HL-60 (cell line): ENCODE results near the gene RPL37.
"Not testable (repeated sequence)": the region's sequence is repeated elsewhere in the genome, so short reads cannot be mapped to it uniquely, and the experiment has no call there.

ENCODE experiments used
- DNase-seq, 2 experiments: peaks; one replicate each; pipeline ENCODE4 v3.0.0-alpha.2; 2010 to 2020; ENCODE audit warnings: low read depth in 1 of 2, low spot score in 1 of 2
- H3K27ac ChIP-seq: fragments of 250-450 bp; sonication (Bioruptor Pico); replicated peaks from 2 replicates; pipeline ENCODE4 v1.5.1; 2020; ENCODE audit warnings: mild to moderate bottlenecking, moderate library complexity
- H3K27me3 ChIP-seq: fragments of 250-450 bp; sonication (Bioruptor Pico); 2 replicates; pipeline ENCODE4 v1.5.1; 2021; ENCODE audit warnings: mild to moderate bottlenecking, moderate library complexity; ENCODE audit not compliant: insufficient read depth, poor library complexity, severe bottlenecking
- H3K4me3 ChIP-seq: replicated peaks from 2 replicates; pipeline ENCODE4 v1.5.1; 2011; ENCODE audit warnings: mild to moderate bottlenecking, control low read depth, low read length; ENCODE audit not compliant: insufficient read depth
- CTCF ChIP-seq: IDR thresholded peaks from one replicate; pipeline ENCODE4 v1.5.1; 2011; ENCODE audit warnings: low read length, control low read depth, inconsistent platforms; ENCODE audit not compliant: insufficient read depth
- GABPA ChIP-seq: IDR thresholded peaks from 2 replicates; pipeline ENCODE4 v1.6.1; 2012; ENCODE audit warnings: low read depth
- POLR2AphosphoS5 ChIP-seq: IDR thresholded peaks from 2 replicates; pipeline ENCODE4 v1.6.1; 2012; ENCODE audit warnings: low read depth
- SPI1 ChIP-seq: IDR thresholded peaks from 2 replicates; pipeline ENCODE4 v1.6.1; 2012; ENCODE audit warnings: low read depth, mild to moderate bottlenecking, borderline replicate concordance
- long read RNA-seq: library from polyadenylated mRNA; unstranded; transcript quantifications from one replicate; pipeline ENCODE4 v2.0.0, GENCODE V29; 2020
- TF ChIP-seq, protein P1 (sequence below): IDR thresholded peaks from 2 replicates; pipeline ENCODE4 v1.6.1; 2012; ENCODE audit warnings: low read depth; ENCODE audit not compliant: insufficient replicate concordance

Gene RPL37
- long read RNA-seq, full-length matches to known transcripts, result 193 of 343 reads
- long read RNA-seq, partial matches to known transcripts, result 22 of 343 reads
- long read RNA-seq, other reads (novel, unspliced or antisense), result 128 of 343 reads

DNA sequence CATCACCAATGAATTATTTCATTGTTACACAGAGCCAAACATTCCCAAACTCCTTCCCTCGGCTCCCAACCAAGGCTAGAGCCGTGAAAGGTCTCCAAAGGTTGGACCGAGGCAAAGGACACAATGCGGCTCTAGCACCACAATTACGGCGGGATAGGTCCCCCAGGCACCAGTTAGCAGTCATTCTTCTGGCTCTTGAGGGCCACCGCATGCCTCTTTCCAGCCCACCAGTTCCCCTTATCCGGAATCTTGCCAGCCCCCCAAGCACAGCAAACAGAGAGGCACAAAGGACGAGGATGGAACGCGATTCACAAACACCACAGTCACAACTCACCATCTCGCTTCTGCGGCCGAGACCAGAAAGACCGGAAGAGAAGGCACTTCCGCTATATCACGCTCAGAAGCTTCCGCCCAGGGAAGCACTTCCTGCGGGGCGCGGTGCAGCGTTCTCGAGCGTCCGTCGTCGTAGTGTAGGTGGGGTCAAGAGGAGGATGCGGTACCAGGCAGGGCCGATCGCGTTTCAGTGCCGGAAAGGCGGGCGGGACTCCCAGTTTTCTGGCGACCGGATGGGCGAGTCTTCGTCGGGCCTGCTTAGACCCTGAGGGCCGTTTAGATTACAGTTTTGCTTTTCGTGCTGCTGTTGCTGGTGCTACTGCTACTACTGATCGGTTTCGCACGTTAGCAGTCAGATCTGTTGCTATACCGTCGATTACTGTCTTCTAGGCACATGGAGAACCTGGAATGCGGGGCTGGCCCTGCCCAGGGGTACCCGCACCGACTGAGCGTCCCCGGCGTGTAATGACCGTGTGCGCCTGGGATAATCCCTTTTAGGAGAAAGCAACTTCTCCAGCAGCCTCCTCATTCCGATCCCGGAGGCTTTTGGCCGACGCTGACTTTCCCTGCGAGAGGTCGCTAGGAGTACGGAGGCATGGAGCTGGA is at the start of gene RPL37:
RPL37 (minus strand) TSS at position 374 of the 939 bp plus-strand sequence; CDS start at position 337, 37 bp downstream.
- TF ChIP-seq POLR2AphosphoS5 (peak; percentile 99), SPI1 (peak; percentile 90), GABPA (peak; percentile 98), CTCF (no peak)
- TF ChIP-seq, protein P1, sequence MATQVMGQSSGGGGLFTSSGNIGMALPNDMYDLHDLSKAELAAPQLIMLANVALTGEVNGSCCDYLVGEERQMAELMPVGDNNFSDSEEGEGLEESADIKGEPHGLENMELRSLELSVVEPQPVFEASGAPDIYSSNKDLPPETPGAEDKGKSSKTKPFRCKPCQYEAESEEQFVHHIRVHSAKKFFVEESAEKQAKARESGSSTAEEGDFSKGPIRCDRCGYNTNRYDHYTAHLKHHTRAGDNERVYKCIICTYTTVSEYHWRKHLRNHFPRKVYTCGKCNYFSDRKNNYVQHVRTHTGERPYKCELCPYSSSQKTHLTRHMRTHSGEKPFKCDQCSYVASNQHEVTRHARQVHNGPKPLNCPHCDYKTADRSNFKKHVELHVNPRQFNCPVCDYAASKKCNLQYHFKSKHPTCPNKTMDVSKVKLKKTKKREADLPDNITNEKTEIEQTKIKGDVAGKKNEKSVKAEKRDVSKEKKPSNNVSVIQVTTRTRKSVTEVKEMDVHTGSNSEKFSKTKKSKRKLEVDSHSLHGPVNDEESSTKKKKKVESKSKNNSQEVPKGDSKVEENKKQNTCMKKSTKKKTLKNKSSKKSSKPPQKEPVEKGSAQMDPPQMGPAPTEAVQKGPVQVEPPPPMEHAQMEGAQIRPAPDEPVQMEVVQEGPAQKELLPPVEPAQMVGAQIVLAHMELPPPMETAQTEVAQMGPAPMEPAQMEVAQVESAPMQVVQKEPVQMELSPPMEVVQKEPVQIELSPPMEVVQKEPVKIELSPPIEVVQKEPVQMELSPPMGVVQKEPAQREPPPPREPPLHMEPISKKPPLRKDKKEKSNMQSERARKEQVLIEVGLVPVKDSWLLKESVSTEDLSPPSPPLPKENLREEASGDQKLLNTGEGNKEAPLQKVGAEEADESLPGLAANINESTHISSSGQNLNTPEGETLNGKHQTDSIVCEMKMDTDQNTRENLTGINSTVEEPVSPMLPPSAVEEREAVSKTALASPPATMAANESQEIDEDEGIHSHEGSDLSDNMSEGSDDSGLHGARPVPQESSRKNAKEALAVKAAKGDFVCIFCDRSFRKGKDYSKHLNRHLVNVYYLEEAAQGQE, result peak; percentile 81
- peak within 1 kb of the TSS; percentile 95 for H3K27ac ChIP-seq
- no peaks in the 10 kb centered on the region for H3K27me3 ChIP-seq
- DNase-seq, result peak; percentile 93 to 96
- H3K4me3 ChIP-seq, result peak within 1 kb of the TSS; percentile 82

GRCh38 chr5:40883051-40883450 is 48.0 kb upstream of the RPL37 start:
- not testable (repeated sequence) for H3K27me3 ChIP-seq

DNA sequence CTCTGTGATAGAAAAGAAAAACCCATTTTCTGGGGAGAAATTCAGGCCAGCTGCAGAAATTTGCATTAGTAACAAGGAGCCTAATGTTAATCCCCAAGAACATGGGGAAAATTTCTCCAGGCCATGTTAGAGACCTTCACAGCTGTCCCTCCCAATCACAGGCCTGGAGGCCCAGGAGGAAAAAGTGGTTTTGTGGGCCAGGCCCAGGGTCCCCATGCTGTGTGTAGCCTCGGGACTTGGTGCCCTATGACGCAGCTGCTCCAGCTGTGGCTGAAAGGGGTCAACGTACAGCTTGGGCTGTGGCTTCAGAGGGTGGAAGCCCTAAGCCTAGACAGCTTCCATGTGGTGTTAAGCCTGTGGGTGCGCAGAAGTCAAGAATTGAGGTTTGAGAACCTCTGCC is 47.3 kb upstream of the RPL37 start:
- no peaks in the 10 kb centered on the region for H3K27me3 ChIP-seq

More at GRCh38 chr5:40883051-40883450, 48.0 kb upstream of the RPL37 start:
- not testable (repeated sequence) for H3K4me3 ChIP-seq, DNase-seq, H3K27ac ChIP-seq

More for the DNA sequence above, 47.3 kb upstream of the RPL37 start:
- H3K27ac ChIP-seq, result no peak overlapping the region
- no peak for DNase-seq
- TF ChIP-seq POLR2AphosphoS5 (no peak), GABPA (no peak), SPI1 (no peak), CTCF (no peak)
- TF ChIP-seq, protein P1, result no peak
- H3K4me3 ChIP-seq, result no peak overlapping the region
